Subcutaneous abdominal adipose tissue (tissue), 5 donors: ENCODE data around the gene RAMACL.

Experiments used
- H3K27ac ChIP-seq: one replicate; pipeline ENCODE4 v1.7.0; 2013; ENCODE audit warnings: low read depth, mild to moderate bottlenecking, inconsistent platforms, low read length, moderate library complexity
- H3K27me3 ChIP-seq, 5 donors: one replicate each; pipeline ENCODE4 v1.7.0; 2013; ENCODE audit warnings: low read length in 5 of 5, inconsistent platforms in 1 of 5; ENCODE audit not compliant: control insufficient read depth in 5 of 5, insufficient read depth in 4 of 5
- H3K36me3 ChIP-seq, 5 donors: one replicate each; pipeline ENCODE4 v1.7.0; 2013; ENCODE audit warnings: low read length in 5 of 5; ENCODE audit not compliant: control insufficient read depth in 5 of 5, insufficient read depth in 5 of 5
- H3K4me1 ChIP-seq, 5 donors: one replicate each; pipeline ENCODE4 v1.7.0; 2013; ENCODE audit warnings: low read length in 5 of 5, mild to moderate bottlenecking in 3 of 5, moderate library complexity in 1 of 5; ENCODE audit not compliant: control insufficient read depth in 5 of 5, insufficient read depth in 5 of 5
- H3K4me3 ChIP-seq, 5 donors: one replicate each; pipeline ENCODE4 v1.7.0; 2013; ENCODE audit warnings: low read length in 5 of 5, low read depth in 1 of 5
- H3K9ac ChIP-seq, 5 donors: one replicate each; pipeline ENCODE4 v1.7.0; 2013; ENCODE audit warnings: low read length in 5 of 5, mild to moderate bottlenecking in 4 of 5, moderate library complexity in 3 of 5
- H3K9me3 ChIP-seq, 5 donors: one replicate each; pipeline ENCODE4 v1.7.0; 2013; ENCODE audit warnings: low read length in 5 of 5; ENCODE audit not compliant: control insufficient read depth in 5 of 5
- donor health status: healthy.
- donor health status: healthy.
- donor health status: healthy.
- donor health status: healthy.
- donor health status: healthy.

RAMACL gene

GRCh38 chr6:166580076-166581050, 6.1 kb downstream of the RAMACL start:
- Histone ChIP-seq H3K27me3 (no peaks in the 10 kb centered on the region), H3K9me3 (no peaks in the 10 kb centered on the region), H3K4me3 (no peak overlapping the region), H3K4me1 (peaks cover 0 to 11% (median 3%) of the 10 kb centered on the region in 5 donors), H3K36me3 (peaks cover 0 to 3% (median 0%) of the 10 kb centered on the region in 5 donors), H3K9ac (no peak overlapping the region), H3K27ac (no peak overlapping the region)

DNA sequence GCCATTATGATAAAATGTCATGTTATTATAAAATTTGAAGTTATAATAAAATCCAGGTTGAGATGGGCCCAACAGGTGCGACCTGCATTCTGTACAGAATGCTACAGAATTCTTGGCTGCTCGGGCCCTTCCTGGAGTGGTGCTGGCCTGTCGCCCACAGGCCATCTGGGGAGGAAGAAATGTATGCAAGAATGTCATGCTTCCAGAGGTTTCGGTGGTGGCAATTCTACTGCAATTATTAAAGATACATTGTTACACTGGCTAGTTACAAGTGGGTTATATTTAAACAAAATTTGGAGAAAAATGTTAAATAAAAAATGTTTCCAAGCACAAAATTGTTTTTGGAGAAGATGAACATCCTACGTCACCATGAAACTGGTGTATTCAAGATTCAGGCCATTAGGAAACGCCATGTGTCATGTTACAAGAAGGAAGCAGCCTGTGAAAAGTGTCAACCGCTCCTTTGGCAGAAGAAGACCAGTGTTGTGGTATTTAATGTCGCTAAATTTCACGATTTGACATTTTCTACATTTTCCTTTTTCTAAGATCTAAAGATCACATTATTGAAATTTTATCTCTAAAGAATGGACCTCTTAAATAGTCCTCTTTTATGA, 7.1 kb downstream of the RAMACL start:
- Histone ChIP-seq H3K27ac (no peak overlapping the region), H3K4me1 (peaks cover 0 to 17% (median 3%) of the 10 kb centered on the region in 5 donors), H3K9ac (no peak overlapping the region), H3K36me3 (peaks cover 0 to 3% (median 0%) of the 10 kb centered on the region in 5 donors), H3K9me3 (no peaks in the 10 kb centered on the region), H3K4me3 (no peak overlapping the region), H3K27me3 (no peaks in the 10 kb centered on the region)

- H3K27me3 ChIP-seq = no peaks in the 10 kb centered on the region
- no peak overlapping the region for H3K9ac ChIP-seq
- no peaks in the 10 kb centered on the region for H3K9me3 ChIP-seq
- peaks cover 0 to 3% (median 0%) of the 10 kb centered on the region in 5 donors for H3K36me3 ChIP-seq
- H3K4me3 ChIP-seq = no peak overlapping the region
- H3K4me1 ChIP-seq = peaks cover 0 to 18% (median 2%) of the 10 kb centered on the region in 5 donors
- no peak overlapping the region for H3K27ac ChIP-seq
These were observed 7.8 kb downstream of the RAMACL start for GRCh38 chr6:166578536-166579236.

GRCh38 chr6:166575205-166575604, 11.3 kb downstream of the RAMACL start:
- Histone ChIP-seq H3K4me1 (peaks cover 0 to 34% (median 13%) of the 10 kb centered on the region in 5 donors), H3K9ac (no peak overlapping the region), H3K27me3 (no peaks in the 10 kb centered on the region), H3K27ac (peak overlapping the region; percentile 45), H3K4me3 (no peak overlapping the region), H3K9me3 (no peaks in the 10 kb centered on the region), H3K36me3 (no peaks in the 10 kb centered on the region)

- H3K9me3 ChIP-seq = no peaks in the 10 kb centered on the region
- H3K4me3 ChIP-seq = no peak overlapping the region
- peaks cover 0 to 23% (median 10%) of the 10 kb centered on the region in 5 donors for H3K4me1 ChIP-seq
- H3K36me3 ChIP-seq = no peaks in the 10 kb centered on the region
- H3K27ac ChIP-seq = no peak overlapping the region
- H3K9ac ChIP-seq = no peak overlapping the region
- H3K27me3 ChIP-seq = no peaks in the 10 kb centered on the region
These were observed 12.8 kb downstream of the RAMACL start for GRCh38 chr6:166573511-166574216.

DNA sequence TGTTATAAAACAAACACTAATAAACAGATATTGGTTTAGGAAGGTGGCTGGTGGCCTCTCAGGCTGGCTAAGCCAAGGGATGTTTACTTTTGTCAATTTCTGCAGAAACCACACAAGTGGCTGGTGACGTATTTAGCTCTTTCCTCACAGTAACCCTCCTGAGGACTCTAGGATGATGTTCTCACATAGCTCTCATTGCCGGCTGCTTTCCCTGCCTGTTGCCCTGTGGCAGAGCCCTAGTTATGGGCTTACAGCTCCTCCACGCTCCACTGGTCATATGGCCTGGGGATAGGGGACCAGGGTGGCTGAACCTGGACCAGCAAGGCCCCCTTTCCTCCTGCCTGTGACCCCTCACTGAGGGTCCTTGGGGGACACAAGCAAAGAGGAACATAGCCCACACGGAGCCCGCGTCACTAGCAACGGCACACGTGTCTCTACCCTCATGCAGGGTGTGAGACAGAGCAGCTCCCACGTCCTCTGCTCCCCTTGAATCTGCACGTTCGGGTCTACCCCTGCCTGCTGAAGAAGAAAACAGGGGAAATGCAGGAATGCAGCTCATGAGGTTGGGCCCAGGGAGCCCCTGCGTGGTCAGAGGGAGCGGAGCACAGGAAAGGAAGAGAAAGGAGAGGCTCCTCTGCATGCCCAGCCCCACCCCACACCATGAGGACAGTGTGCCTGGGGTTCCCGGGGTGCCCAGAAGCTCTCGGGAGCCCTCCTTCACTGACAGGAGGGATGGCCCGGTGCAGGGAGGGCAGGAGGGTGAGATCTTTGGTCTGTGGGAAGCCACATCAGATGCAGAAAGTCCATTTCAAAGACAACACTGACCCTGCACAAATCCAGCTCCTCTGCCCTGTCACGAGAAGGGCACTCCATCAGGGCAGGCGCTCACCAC, 13.9 kb downstream of the RAMACL start:
- H3K9ac ChIP-seq = no peak overlapping the region
- H3K27me3 ChIP-seq = no peaks in the 10 kb centered on the region
- H3K36me3 ChIP-seq = no peaks in the 10 kb centered on the region
- H3K4me3 ChIP-seq = peak overlapping the region in 1 of 5 donors; percentile 13
- no peak overlapping the region for H3K27ac ChIP-seq
- no peaks in the 10 kb centered on the region for H3K9me3 ChIP-seq
- peaks cover 0 to 29% (median 10%) of the 10 kb centered on the region in 5 donors for H3K4me1 ChIP-seq

DNA sequence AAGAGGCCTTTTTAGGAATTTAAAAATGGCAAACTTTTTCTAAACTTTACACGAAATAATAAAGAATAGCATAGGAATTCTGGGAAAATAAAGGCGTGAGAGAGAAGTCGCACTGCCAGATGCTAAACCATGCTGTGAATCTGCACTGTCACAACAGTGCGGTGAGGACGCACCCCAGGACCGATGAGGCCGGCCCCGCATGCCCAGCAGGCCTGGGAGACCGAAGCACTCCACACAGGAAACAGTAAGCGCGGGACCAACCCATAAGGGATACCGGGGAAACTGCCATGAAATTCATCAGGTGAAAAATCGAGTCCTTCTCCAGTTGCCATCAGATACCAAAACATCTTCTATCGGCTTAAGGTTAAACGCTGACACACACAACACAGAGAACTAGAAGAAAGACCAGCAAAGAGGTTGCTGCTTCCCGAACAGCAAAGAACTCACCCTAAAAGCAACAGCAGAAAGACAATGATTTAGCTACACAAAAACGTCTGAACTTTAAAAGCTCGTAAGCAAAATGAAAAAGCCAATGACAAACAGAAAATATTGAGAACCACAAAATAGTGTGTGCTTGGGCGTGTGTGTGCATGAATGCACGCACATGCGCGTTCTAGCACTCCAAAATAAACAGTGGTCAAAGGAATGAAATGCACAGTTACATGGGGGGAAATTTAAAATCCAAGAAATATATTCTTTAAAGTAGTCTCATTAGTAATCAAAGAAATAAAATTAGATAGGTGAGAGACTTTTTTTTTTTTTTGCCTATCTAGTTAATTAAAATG, 15.4 kb downstream of the RAMACL start:
- Histone ChIP-seq H3K4me1 (peaks cover 0 to 33% (median 10%) of the 10 kb centered on the region in 5 donors), H3K9ac (no peak overlapping the region), H3K9me3 (no peaks in the 10 kb centered on the region), H3K27ac (no peak overlapping the region), H3K4me3 (no peak overlapping the region), H3K27me3 (no peaks in the 10 kb centered on the region), H3K36me3 (no peaks in the 10 kb centered on the region)

DNA sequence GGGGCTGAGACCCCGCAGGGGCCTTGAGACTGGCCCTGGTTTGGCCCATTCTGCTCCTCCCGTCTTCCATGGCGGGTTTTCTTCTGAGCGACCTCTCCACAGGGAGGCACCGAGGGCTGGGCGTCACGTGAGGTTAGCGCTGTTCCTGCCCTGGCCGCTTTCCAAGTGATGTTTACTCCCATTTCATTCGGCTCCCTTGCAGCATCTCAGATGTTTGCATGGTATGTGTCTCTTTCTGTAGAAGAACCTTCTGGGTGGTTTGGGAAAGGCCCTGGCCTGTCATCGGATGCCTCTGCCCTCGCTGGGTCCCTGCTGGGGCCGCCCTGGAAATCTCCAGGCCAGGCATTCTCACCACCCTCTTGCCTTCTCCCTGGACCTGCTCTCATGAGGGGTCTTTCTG, 17.3 kb downstream of the RAMACL start:
- no peak overlapping the region for H3K9ac ChIP-seq
- peaks cover 0 to 2% (median 0%) of the 10 kb centered on the region in 5 donors for H3K36me3 ChIP-seq
- no peak overlapping the region for H3K27ac ChIP-seq
- peaks cover 0 to 28% (median 10%) of the 10 kb centered on the region in 5 donors for H3K4me1 ChIP-seq
- no peaks in the 10 kb centered on the region for H3K9me3 ChIP-seq
- H3K4me3 ChIP-seq = no peak overlapping the region
- H3K27me3 ChIP-seq = no peaks in the 10 kb centered on the region
